HEK293 (cell line): ENCODE results near the gene NOSIP.

Experiments
- CTCF ChIP-seq: fragments of 450-650 bp; formaldehyde crosslinking; IDR thresholded peaks from 2 replicates; pipeline ENCODE4 v1.5.1; 2016; ENCODE audit warnings: missing biosample characterization, missing genetic modification characterization
- HOXA7 ChIP-seq: sonication (generic); formaldehyde crosslinking; IDR thresholded peaks from 2 replicates; pipeline ENCODE4 v1.8.1; 2022; ENCODE audit warnings: missing genetic modification reagents, borderline replicate concordance
- SETDB1 ChIP-seq: IDR thresholded peaks from one replicate; pipeline ENCODE4 v1.6.1; 2017; ENCODE audit warnings: mild to moderate bottlenecking, low read length, moderate library complexity, mixed read lengths; ENCODE audit not compliant: insufficient read length
- ZBTB11 ChIP-seq: fragments of 450-650 bp; formaldehyde crosslinking; conservative IDR thresholded peaks from 2 replicates; pipeline ENCODE4 v1.5.1; 2016; ENCODE audit warnings: low read depth, missing biosample characterization, missing genetic modification characterization
- ZNF169 ChIP-seq: fragments of 450-650 bp; formaldehyde crosslinking; IDR thresholded peaks from 2 replicates; pipeline ENCODE4 v1.5.1; 2016; ENCODE audit warnings: missing biosample characterization, missing genetic modification characterization
- ZNF561 ChIP-seq: fragments of 450-650 bp; IDR thresholded peaks from 2 replicates; pipeline ENCODE4 v1.5.1; 2018; ENCODE audit warnings: missing biosample characterization, missing genetic modification characterization, borderline replicate concordance
- TF ChIP-seq, protein P1 (sequence below): sonication (generic); formaldehyde crosslinking; IDR thresholded peaks from 2 replicates; pipeline ENCODE4 v1.8.1; 2022; ENCODE audit warnings: mild to moderate bottlenecking, moderate library complexity, missing genetic modification reagents

- TF ChIP-seq ZNF561 (tag by site-specific recombination), result no peak
- no peak for TF ChIP-seq ZNF169 (tag by site-specific recombination)
- no peak for TF ChIP-seq HOXA7
- TF ChIP-seq CTCF (tag by site-specific recombination), result no peak
- TF ChIP-seq SETDB1, result no peak
- TF ChIP-seq, protein P1, sequence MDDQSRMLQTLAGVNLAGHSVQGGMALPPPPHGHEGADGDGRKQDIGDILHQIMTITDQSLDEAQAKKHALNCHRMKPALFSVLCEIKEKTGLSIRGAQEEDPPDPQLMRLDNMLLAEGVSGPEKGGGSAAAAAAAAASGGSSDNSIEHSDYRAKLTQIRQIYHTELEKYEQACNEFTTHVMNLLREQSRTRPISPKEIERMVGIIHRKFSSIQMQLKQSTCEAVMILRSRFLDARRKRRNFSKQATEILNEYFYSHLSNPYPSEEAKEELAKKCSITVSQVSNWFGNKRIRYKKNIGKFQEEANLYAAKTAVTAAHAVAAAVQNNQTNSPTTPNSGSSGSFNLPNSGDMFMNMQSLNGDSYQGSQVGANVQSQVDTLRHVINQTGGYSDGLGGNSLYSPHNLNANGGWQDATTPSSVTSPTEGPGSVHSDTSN (CRISPR knock-in tag), result no peak
- no peak for TF ChIP-seq ZBTB11 (tag by site-specific recombination)
Measured at GRCh38 chr19:49581007-49581508, 702 bp upstream of the NOSIP start, which contains the start of gene PRRG2.
